Hematopoietic multipotent progenitor cell treated with erythropoietin and hydrocortisone succinate and interleukin-3 and kit ligand, for 17 days (in vitro differentiated cells): ENCODE results near the gene TMEM141.
"Not testable (repeated sequence)": the region's sequence is repeated elsewhere in the genome, so short reads cannot be mapped to it uniquely, and the experiment has no call there.

Source experiments
- DNase-seq: peaks from one replicate; pipeline ENCODE4 v3.0.0-alpha.2; 2015; ENCODE audit warnings: low spot score

The TMEM141 gene

GRCh38 chr9:136773386-136774044, 17.6 kb upstream of the TMEM141 start:
- DNase-seq: no peak

- DNase-seq: no peak
These were observed 16.6 kb upstream of the TMEM141 start for GRCh38 chr9:136774416-136775045.

- no peak for DNase-seq
These were observed 16.0 kb upstream of the TMEM141 start for GRCh38 chr9:136775191-136775590.

- no peak for DNase-seq
These were observed 14.2 kb upstream of the TMEM141 start for GRCh38 chr9:136776947-136777346.

- DNase-seq: no peak
These were observed 13.8 kb upstream of the TMEM141 start for GRCh38 chr9:136777359-136777758.

GRCh38 chr9:136779808-136780207, 11.3 kb upstream of the TMEM141 start:
- no peak for DNase-seq

- DNase-seq: no peak
These were observed 8.7 kb upstream of the TMEM141 start for GRCh38 chr9:136782452-136782851.

- DNase-seq: no peak
These were observed 6.7 kb upstream of the TMEM141 start for GRCh38 chr9:136784249-136784996.

GRCh38 chr9:136784997-136785361, 6.2 kb upstream of the TMEM141 start:
- no peak for DNase-seq

- DNase-seq: not testable (repeated sequence)
These were observed 5.4 kb upstream of the TMEM141 start for GRCh38 chr9:136785565-136786355.

GRCh38 chr9:136786451-136786850, 4.7 kb upstream of the TMEM141 start:
- DNase-seq: no peak

- DNase-seq: not testable (repeated sequence)
These were observed 4.2 kb upstream of the TMEM141 start for GRCh38 chr9:136786983-136787382.

- peak; percentile 91 for DNase-seq
These were observed 3.3 kb upstream of the TMEM141 start for GRCh38 chr9:136787690-136788400.

GRCh38 chr9:136788644-136789522, 2.3 kb upstream of the TMEM141 start:
- peak; percentile 19 for DNase-seq

GRCh38 chr9:136789523-136789937, 1.6 kb upstream of the TMEM141 start:
- DNase-seq: no peak

GRCh38 chr9:136791516-136792276, 552 bp downstream of the TMEM141 start:
- DNase-seq: peak; percentile 84

GRCh38 chr9:136792321-136793085, 1.4 kb downstream of the TMEM141 start:
- no peak for DNase-seq

GRCh38 chr9:136793086-136793946, 2.2 kb downstream of the TMEM141 start:
- peak; percentile 55 for DNase-seq
